Heart left ventricle (tissue), 16 donors: ENCODE results near the gene NKD1. TPM values are rescaled to one million over a fixed set of nuclear protein-coding genes. Genes with fewer than 3 reads are reported as not detected.

Source experiments
- ATAC-seq, 4 donors: fragments of 200-7000 bp; cut with Tn5 transposase; one replicate each; pipeline ENCODE4 v1.9.1; 2020 to 2022; ENCODE audit warnings: moderate library complexity in 4 of 4, mild to moderate bottlenecking in 3 of 4, moderate number of reproducible peaks in 1 of 4
- DNase-seq, 5 donors: peaks; one replicate each; pipeline ENCODE4 v3.0.0-alpha.2; 2020
- H3K27ac ChIP-seq, 12 donors: fragments of 200-600 bp; sonication (generic) in 4 of 12; one replicate each; pipeline versions ENCODE4 v1.5.0 to v1.8.0; 2016 to 2022; ENCODE audit warnings: mild to moderate bottlenecking in 2 of 12
- H3K27me3 ChIP-seq, 9 donors: fragments of 200-600 bp; sonication (generic) in 2 of 9; one replicate each; pipeline versions ENCODE4 v1.5.1 to v1.8.0; 2016 to 2022; ENCODE audit warnings: mild to moderate bottlenecking in 3 of 9
- H3K36me3 ChIP-seq, 9 donors: fragments of 200-600 bp; sonication (generic) in 2 of 9; one replicate each; pipeline versions ENCODE4 v1.5.0 to v1.8.0; 2018 to 2022; ENCODE audit warnings: mild to moderate bottlenecking in 2 of 9
- H3K4me1 ChIP-seq, 12 donors: fragments of 200-600 bp; sonication (generic) in 4 of 12; one replicate each; pipeline versions ENCODE4 v1.5.0 to v1.8.0; 2016 to 2022; ENCODE audit warnings: mild to moderate bottlenecking in 3 of 12
- H3K4me3 ChIP-seq, 12 donors: fragments of 200-600 bp; sonication (generic) in 4 of 12; one replicate each; pipeline versions ENCODE4 v1.5.0 to v1.8.0; 2017 to 2022; ENCODE audit warnings: mild to moderate bottlenecking in 9 of 12, moderate library complexity in 4 of 12
- H3K9me3 ChIP-seq, 12 donors: fragments of 200-600 bp; sonication (generic) in 4 of 12; one replicate each; pipeline versions ENCODE4 v1.5.0 to v1.8.0; 2016 to 2022; ENCODE audit warnings: mild to moderate bottlenecking in 1 of 12
- POLR2A ChIP-seq, 2 donors: fragments of 450-650 bp; IDR thresholded peaks; one replicate each; pipeline ENCODE4 v1.6.1; 2017; ENCODE audit warnings: antibody characterized with exemption in 2 of 2, mild to moderate bottlenecking in 2 of 2, moderate library complexity in 2 of 2
- WGBS, 4 donors: extraction: QIAGEN DNeasy Blood & Tissue Kit in 2 of 4; methylation state at CpG; one replicate each; pipeline versions ENCODE4 v1.1.5 to v1.1.7; 2013 to 2018; 5-methylcytosine and 5-hydroxymethylcytosine counted together
- intact Hi-C, 10 donors: fragments of 100-400 bp; cut with DNase I; formaldehyde crosslinking; loops; one replicate each; pipeline versions ENCODE4 v1.11.1 to v1.14.2; 2022
- polyA plus RNA-seq, 2 donors: library from polyadenylated mRNA; stranded (reverse); fragments of 200-250 nt; gene quantifications; one replicate each; pipeline ENCODE4 v1.2.3, GENCODE V29; 2013
- total RNA-seq, 9 donors: library from RNA; depleted of rRNA in 2 of 9; stranded (reverse); fragments of >200 nt in 2 of 9; fragmentation: NEBNext Ultra II Directional in 3 of 9; extraction: Animal tissue kit (Norgen Biotek cat#: 25700) in 3 of 9; gene quantifications; one replicate each; pipeline versions ENCODE4 v1.1.0 to v1.2.4, GENCODE V29; 2016 to 2023
- TF ChIP-seq, protein P1 (sequence below), 12 donors: fragments of 200-600 bp; sonication (generic) in 4 of 12; IDR thresholded peaks; one replicate each; pipeline versions ENCODE4 v1.5.0 to v1.8.0; 2018 to 2022; ENCODE audit warnings: antibody characterized with exemption in 12 of 12, mild to moderate bottlenecking in 5 of 12
- donor health status: ischemic (EF 13 %, LVEDD 7.1; RV severe dilation, severe dysfunction).
- donor health status: healthy with polysubstance abuse.
- donor health status: DM: no; HTN: yes; CAD: no.
- donor health status: DM: no; HTN: no; CAD: no.
- donor health status: ischemic (EF 25% LVEDD 6.9; RV normal size, moderate dysfunction).
- donor health status: ischemic (EF 25% LVEDD 5.7; RV mildly dilated, moderate dysfunction).
- donor health status: healthy.
- donor health status: DM: yes; HTN: yes; CAD: no.
- donor health status: ischemic (EF 35%, LVEDD 5.7; RV mildly dilated, moderate dysfunction).
- donor health status: nonischemic (EF 11% LVEDD 7.7; RV severe dilation, severe dysfunction).
- donor health status: DM: yes; HTN: yes; CAD: no.
- donor health status: PGD.
- donor health status: ischemic (EF 29% LVEDD 5.4; RV normal size, mild dysfunction).
- donor health status: nonischemic (EF 23%, LVEDD 6.1; RV moderate dilation, normal function).

Gene NKD1
- total and polyA plus RNA-seq, 11 donors: 0.05 to 1.0 (median 0.26) TPM

DNA sequence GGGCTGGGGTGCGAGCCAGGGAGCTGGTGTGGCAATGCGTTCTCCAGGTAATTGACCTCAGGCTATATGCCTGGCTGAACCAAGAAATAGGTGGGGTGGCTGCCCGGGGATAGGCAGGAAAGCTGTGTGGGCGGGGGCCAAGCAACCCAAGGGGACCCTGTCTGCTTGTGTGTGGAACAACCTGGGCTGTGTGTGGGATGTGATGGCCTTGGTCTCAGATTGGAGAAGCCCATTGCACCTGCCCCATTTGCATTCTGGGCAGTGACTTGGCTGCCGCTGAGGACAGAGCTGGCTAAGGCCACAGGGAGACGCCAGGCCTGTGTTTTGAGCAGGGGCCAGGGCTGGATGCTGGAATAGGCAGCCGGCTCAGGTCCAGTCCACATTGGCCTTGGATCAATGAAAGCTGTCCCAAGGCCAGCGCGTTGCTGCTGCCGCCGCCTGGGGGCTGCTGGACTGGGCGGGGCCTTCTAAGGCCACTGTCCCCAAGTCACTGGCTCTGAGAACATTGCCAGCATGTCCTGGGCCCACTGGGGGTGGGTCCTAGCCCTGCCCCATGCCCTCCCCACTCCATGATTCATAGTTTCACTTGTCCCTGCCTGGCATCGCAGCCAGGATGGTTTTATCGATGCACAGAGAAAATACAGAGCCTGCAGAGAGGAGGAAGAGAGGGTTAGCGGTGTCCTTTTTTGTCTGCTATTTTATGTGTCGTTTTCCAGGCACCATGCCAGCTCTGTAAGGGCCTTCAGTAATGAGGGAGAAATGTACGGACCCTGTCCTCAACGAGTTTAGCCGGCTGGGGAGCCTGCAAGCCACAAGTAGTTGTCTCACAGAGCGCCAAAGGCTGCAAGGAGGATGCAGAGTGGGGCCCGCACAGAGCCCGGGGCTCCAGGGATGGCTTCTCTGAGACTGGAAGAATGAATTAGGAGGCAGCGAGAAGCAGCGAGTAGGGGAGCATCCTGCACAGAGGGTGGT lies 43.9 kb downstream of the NKD1 start:
- H3K27me3 ChIP-seq: no peaks in the 10 kb centered on the region
- DNase-seq (peak; percentile 56 to 90 (median 83)), ATAC-seq (peak; percentile 90 to 97 (median 94))
- no peaks in the 10 kb centered on the region for H3K9me3 ChIP-seq
- TF ChIP-seq, protein P1, sequence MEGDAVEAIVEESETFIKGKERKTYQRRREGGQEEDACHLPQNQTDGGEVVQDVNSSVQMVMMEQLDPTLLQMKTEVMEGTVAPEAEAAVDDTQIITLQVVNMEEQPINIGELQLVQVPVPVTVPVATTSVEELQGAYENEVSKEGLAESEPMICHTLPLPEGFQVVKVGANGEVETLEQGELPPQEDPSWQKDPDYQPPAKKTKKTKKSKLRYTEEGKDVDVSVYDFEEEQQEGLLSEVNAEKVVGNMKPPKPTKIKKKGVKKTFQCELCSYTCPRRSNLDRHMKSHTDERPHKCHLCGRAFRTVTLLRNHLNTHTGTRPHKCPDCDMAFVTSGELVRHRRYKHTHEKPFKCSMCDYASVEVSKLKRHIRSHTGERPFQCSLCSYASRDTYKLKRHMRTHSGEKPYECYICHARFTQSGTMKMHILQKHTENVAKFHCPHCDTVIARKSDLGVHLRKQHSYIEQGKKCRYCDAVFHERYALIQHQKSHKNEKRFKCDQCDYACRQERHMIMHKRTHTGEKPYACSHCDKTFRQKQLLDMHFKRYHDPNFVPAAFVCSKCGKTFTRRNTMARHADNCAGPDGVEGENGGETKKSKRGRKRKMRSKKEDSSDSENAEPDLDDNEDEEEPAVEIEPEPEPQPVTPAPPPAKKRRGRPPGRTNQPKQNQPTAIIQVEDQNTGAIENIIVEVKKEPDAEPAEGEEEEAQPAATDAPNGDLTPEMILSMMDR (IDR thresholded peaks at IDR 0.05): peak in 8 of 12 donors; percentile 8 to 51 (median 20)
- TF ChIP-seq POLR2A (IDR thresholded peaks at IDR 0.05): no peak
- peaks cover 0 to 19% (median 10%) of the 10 kb centered on the region in 12 donors for H3K4me1 ChIP-seq
- intact Hi-C loops: loop anchor here in 8 of 10 donors (2.0 to 10.0 kb wide), 6 partner anchors 73 to 215 kb away; no protein-coding TSS in a partner anchor
- H3K36me3 ChIP-seq: no peaks in the 10 kb centered on the region
- H3K4me3 ChIP-seq: peak overlapping the region in 3 of 12 donors; percentile 21 to 28 (median 24)
- 40 to 52% (median 44%) methylated on average over 18 to 24 of the region's 24 CpGs for WGBS, 4 donors
- H3K27ac ChIP-seq: peak overlapping the region in 2 of 12 donors; percentile 17 to 57

DNA sequence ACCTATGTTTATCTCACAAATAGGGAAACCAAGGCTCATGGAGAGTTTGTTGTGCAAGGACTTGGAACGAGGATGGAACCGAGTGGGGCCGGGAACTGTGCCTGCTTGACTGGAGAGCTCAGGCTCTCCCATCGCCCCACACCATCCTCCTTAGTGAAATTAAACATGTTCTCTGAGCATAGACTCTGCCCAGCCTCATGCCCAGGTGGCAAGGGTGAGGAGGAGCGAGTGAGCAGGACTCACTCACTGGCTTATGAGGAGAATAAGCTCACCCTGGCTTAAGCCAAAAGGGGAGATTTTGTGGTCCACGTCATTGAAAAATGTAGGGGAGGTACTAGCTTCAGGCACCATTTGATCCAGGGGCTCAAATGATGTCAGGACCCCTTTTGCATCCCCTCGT lies 44.8 kb downstream of the NKD1 start:
- H3K4me1 ChIP-seq: peaks cover 0 to 19% (median 10%) of the 10 kb centered on the region in 12 donors
- H3K36me3 ChIP-seq: no peaks in the 10 kb centered on the region
- ATAC-seq (no peak), DNase-seq (peak in 1 of 5 donors; percentile 27)
- H3K27me3 ChIP-seq: no peaks in the 10 kb centered on the region
- no peak for TF ChIP-seq POLR2A (IDR thresholded peaks at IDR 0.05)
- TF ChIP-seq, protein P1 (IDR thresholded peaks at IDR 0.05): no peak
- WGBS, 4 donors: 79 to 92% (median 89%) methylated on average over 7 of the region's 7 CpGs
- H3K27ac ChIP-seq: peak overlapping the region in 1 of 12 donors; percentile 53
- H3K9me3 ChIP-seq: no peaks in the 10 kb centered on the region
- no peak overlapping the region for H3K4me3 ChIP-seq
- intact Hi-C loops: loop anchor here in 8 of 10 donors (2.0 to 10.0 kb wide), 6 partner anchors 72 to 214 kb away; no protein-coding TSS in a partner anchor

DNA sequence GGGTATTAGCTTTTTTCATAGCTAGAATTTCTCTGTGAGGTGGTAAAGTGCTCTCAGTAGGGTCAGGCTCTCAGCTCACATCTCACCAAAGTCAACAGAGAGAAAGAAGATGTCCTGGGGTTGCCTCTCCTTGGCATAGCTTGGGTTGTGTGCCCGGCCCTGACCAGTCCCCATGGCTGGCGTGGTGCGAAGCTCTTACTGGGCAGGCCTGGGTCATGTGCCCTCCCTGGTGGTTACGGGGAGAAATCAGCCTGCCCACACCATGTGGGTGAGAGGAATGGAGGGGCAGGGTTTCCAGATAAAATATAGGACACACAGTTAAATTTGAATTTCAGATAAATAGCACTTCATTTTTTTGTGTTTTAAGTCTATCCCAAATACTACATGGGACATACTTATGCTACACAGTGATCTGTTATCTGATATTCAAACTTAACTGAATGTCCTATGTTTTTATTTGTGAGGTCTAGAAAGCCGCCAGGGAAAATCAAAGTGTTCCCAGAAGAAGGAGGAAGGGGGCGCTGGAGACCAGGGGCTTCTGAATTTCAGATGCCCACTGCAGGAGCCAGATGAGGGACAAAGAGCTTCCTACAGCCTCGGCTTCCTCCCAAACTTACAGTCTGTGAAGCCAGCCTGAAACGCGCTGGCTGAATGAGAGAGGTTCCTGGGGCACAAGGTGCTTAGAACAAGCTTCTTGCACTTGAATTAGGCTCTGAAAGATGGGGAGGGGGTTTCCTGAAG lies 45.4 kb downstream of the NKD1 start:
- intact Hi-C loops: loop anchor here in 8 of 10 donors (2.0 to 10.0 kb wide), 6 partner anchors 71 to 214 kb away; no protein-coding TSS in a partner anchor
- Histone ChIP-seq H3K27me3 (no peaks in the 10 kb centered on the region), H3K36me3 (no peaks in the 10 kb centered on the region), H3K27ac (peak overlapping the region in 1 of 12 donors; percentile 53), H3K9me3 (no peaks in the 10 kb centered on the region), H3K4me3 (no peak overlapping the region), H3K4me1 (peaks cover 0 to 19% (median 10%) of the 10 kb centered on the region in 12 donors)
- ATAC-seq: no peak
- DNase-seq: peak in 1 of 5 donors; percentile 41
- TF ChIP-seq, protein P1 (IDR thresholded peaks at IDR 0.05): peak in 9 of 12 donors; percentile 15 to 51 (median 39)
- no peak for TF ChIP-seq POLR2A (IDR thresholded peaks at IDR 0.05)
- WGBS, 4 donors: 68 to 72% (median 70%) methylated on average over 9 of the region's 9 CpGs
